GM18508 (cell line): ENCODE measurements around the gene CNPY2.
"Not testable (repeated sequence)": the region's sequence is repeated elsewhere in the genome, so short reads cannot be mapped to it uniquely, and the experiment has no call there.

Experiments used
- ATAC-seq: cut with Tn5 transposase; IDR thresholded peaks from one replicate; pipeline ENCODE4 v1.9.1; 2021; ENCODE audit warnings: moderate number of reproducible peaks; ENCODE audit not compliant: insufficient read depth, unreplicated experiment

Gene CNPY2

DNA sequence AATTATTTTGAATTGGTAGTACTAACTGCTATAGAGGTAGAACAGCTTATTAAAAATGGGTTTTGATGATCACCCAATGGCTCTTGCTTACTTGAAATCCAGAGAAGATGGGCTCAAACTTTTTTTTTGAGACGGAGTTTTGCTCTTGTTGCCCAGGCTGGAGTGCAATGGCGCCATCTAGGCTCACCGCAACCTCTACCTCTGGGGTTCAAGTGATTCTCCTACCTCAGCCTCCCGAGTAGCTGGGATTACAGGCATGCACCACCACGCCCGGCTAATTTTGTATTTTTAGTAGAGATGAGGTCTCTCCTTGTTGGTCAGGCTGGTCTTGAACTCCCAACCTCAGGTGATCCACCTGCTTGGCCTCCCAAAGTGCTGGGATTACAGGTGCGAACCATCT is 52.8 kb downstream of the CNPY2 start:
- ATAC-seq, result not testable (repeated sequence)

GRCh38 chr12:56261503-56262232 is 54.1 kb downstream of the CNPY2 start:
- no peak for ATAC-seq

DNA sequence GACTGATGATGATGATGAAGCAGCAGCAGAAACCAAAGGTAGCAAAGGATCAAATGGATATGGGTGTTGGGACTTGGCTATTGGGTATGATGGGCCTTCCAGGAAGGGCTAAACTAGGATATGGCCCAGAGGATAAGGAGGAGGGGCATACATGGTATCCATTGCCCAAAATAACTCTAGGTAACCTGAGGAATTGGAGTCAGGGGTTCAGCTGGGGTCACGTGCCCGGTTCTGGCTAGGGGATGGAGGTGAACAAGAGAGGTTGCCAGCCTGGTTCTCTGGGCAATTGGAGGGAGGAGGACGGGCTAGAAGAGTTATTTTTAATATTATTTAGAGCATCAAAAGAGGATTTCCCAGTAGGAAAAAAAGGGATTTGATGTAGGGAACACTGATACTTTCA is 54.9 kb downstream of the CNPY2 start:
- no peak for ATAC-seq

DNA sequence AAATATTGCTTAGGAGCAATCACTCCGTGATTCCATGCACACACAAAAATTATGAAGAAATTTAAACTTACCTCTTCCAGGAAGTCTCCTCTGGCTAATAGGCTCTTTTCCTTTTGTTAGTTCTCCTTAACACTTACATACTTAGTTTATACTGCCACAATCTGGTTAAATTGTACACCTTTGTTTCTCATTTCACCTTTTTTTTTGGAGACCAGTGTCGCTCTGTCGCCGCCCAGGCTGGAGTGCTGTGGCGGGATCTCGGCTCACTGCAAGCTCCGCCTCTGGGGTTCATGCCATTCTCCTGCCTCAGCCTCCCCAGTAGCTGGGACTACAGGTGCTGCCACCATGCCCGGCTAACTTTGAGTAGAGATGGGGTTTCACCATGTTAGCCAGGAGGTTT is 55.4 kb downstream of the CNPY2 start:
- ATAC-seq, result no peak
